Lower lobe of right lung (tissue), 2 donors: Measurements from ENCODE around the gene POLR1A. TPM values are rescaled to one million over a fixed set of nuclear protein-coding genes. Genes with fewer than 3 reads are reported as not detected.
A peak's percentile ranks its signal among the peaks of the same experiment; 100 is the strongest.

Experiments
- ATAC-seq, 2 donors: fragments of 200-7000 bp; cut with Tn5 transposase; one replicate each; pipeline ENCODE4 v1.9.1; 2020 to 2022; ENCODE audit warnings: mild to moderate bottlenecking in 2 of 2, moderate library complexity in 2 of 2
- DNase-seq: peaks from one replicate; pipeline ENCODE4 v3.0.0-alpha.2; 2020
- H3K27ac ChIP-seq: fragments of 200-600 bp; one replicate; pipeline ENCODE4 v1.8.0; 2022
- H3K27me3 ChIP-seq: fragments of 200-600 bp; one replicate; pipeline ENCODE4 v1.8.0; 2022; ENCODE audit warnings: low read depth
- H3K36me3 ChIP-seq: fragments of 200-600 bp; one replicate; pipeline ENCODE4 v1.8.0; 2022; ENCODE audit warnings: mild to moderate bottlenecking
- H3K4me1 ChIP-seq: fragments of 200-600 bp; one replicate; pipeline ENCODE4 v1.8.0; 2022
- H3K4me3 ChIP-seq: fragments of 200-600 bp; one replicate; pipeline ENCODE4 v1.8.0; 2022; ENCODE audit warnings: mild to moderate bottlenecking
- H3K9me3 ChIP-seq: fragments of 200-600 bp; one replicate; pipeline ENCODE4 v1.8.0; 2022
- intact Hi-C: fragments of 100-400 bp; cut with DNase I; formaldehyde crosslinking; loops from one replicate; pipeline ENCODE4 v1.11.0; 2022
- total RNA-seq: library from RNA; stranded (reverse); fragmentation: NEBNext Ultra II Directional; extraction: Animal tissue kit (Norgen Biotek cat#: 25700); gene quantifications from one replicate; pipeline ENCODE4 v1.2.1, GENCODE V29; 2021
- TF ChIP-seq, protein P1 (sequence below): fragments of 200-600 bp; IDR thresholded peaks from one replicate; pipeline ENCODE4 v1.8.0; 2022; ENCODE audit warnings: antibody characterized with exemption, mild to moderate bottlenecking
- donor health status: DM: no; HTN: yes; CAD: no; lungs with severe emphysema.

POLR1A gene
- total RNA-seq, 1 donor from 2014 or later, result 22.2 TPM

DNA sequence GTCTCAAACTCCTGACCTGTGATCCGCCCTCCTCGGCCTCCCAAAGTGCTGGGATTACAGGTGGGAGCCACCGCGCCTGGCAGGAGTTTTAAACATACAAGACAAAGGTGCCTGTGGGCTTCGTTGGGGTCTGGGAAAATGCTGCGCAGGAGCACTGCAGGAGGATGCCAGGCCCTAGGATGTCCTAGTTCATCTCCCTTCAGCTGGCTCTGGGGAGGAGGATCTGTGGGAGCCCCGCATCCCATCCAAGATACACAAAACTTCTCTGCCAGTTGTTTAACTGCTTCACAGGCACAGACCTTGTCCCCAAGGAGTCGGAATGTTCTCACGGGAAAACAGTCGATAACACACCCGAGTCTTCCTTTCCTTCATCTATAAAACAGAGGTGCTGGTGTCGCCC, 89.1 kb downstream of the POLR1A start:
- intact Hi-C loops, result no loop called here
- DNase-seq (no peak), ATAC-seq (no peak)
- Histone ChIP-seq H3K27me3 (no peaks in the 10 kb centered on the region), H3K27ac (peak overlapping the region; percentile 53), H3K4me1 (peaks cover 31% of the 10 kb centered on the region), H3K4me3 (no peak overlapping the region), H3K36me3 (no peaks in the 10 kb centered on the region), H3K9me3 (peaks cover 11% of the 10 kb centered on the region)
- TF ChIP-seq, protein P1, sequence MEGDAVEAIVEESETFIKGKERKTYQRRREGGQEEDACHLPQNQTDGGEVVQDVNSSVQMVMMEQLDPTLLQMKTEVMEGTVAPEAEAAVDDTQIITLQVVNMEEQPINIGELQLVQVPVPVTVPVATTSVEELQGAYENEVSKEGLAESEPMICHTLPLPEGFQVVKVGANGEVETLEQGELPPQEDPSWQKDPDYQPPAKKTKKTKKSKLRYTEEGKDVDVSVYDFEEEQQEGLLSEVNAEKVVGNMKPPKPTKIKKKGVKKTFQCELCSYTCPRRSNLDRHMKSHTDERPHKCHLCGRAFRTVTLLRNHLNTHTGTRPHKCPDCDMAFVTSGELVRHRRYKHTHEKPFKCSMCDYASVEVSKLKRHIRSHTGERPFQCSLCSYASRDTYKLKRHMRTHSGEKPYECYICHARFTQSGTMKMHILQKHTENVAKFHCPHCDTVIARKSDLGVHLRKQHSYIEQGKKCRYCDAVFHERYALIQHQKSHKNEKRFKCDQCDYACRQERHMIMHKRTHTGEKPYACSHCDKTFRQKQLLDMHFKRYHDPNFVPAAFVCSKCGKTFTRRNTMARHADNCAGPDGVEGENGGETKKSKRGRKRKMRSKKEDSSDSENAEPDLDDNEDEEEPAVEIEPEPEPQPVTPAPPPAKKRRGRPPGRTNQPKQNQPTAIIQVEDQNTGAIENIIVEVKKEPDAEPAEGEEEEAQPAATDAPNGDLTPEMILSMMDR, result no peak

DNA sequence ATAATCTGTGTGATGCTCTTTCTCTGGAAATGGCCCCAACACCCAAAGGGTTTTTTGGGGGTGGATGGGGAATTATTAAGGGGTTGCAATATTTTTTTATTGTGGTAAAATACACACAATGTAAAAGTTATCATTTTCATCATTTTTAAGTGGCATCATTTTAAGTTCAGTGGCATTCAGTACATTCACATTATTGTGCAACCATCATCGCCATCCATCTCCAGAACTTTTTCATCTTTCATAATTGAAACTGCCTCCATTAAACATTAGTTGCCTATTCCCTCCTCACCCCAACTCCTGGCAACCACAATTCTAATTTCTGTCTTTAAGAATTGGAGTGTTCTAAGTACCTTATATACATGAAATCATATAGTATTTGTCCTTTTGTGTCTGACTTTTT, 90.0 kb downstream of the POLR1A start:
- no peak overlapping the region for H3K27ac ChIP-seq
- TF ChIP-seq, protein P1, result no peak
- intact Hi-C loops, result no loop called here
- ATAC-seq, result no peak
- H3K4me1 ChIP-seq, result peaks cover 23% of the 10 kb centered on the region
- peaks cover 11% of the 10 kb centered on the region for H3K9me3 ChIP-seq
- H3K36me3 ChIP-seq, result no peaks in the 10 kb centered on the region
- no peak overlapping the region for H3K4me3 ChIP-seq
- H3K27me3 ChIP-seq, result no peaks in the 10 kb centered on the region
- no peak for DNase-seq

- peaks cover 11% of the 10 kb centered on the region for H3K9me3 ChIP-seq
- peaks cover 20% of the 10 kb centered on the region for H3K4me1 ChIP-seq
- TF ChIP-seq, protein P1, result no peak
- no peak overlapping the region for H3K27ac ChIP-seq
- H3K36me3 ChIP-seq, result no peaks in the 10 kb centered on the region
- ATAC-seq (no peak), DNase-seq (no peak)
- no peak overlapping the region for H3K4me3 ChIP-seq
- intact Hi-C loops, result no loop called here
- H3K27me3 ChIP-seq, result no peaks in the 10 kb centered on the region
Observed at GRCh38 chr2:86015006-86015405, 90.7 kb downstream of the POLR1A start.

DNA sequence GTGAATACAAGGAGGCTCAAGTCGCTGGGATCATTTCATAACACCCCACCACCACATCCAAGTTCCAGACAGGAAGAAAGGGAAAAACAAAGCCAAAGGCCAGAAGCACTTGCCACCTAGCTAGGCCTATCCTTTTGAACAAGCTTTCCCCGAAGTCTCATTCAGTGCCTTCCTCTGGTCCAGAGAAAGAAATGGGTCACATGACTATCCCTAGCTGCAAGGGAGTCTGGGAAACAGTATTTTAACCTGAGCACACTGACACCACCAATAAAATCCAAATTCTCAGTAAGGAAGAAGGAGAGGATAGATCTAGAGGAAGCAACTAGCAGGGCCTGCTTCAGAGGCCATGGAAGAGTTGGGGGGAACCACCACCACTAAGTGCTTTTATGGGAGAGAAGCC, 91.2 kb downstream of the POLR1A start:
- ATAC-seq (no peak), DNase-seq (no peak)
- no peaks in the 10 kb centered on the region for H3K36me3 ChIP-seq
- H3K4me1 ChIP-seq, result peaks cover 20% of the 10 kb centered on the region
- TF ChIP-seq, protein P1, result no peak
- no peaks in the 10 kb centered on the region for H3K27me3 ChIP-seq
- no peak overlapping the region for H3K4me3 ChIP-seq
- peaks cover 11% of the 10 kb centered on the region for H3K9me3 ChIP-seq
- intact Hi-C loops, result no loop called here
- no peak overlapping the region for H3K27ac ChIP-seq

GRCh38 chr2:86012007-86012712, 93.5 kb downstream of the POLR1A start:
- intact Hi-C loops, result no loop called here

More at GRCh38 chr2:86012007-86012712, 93.5 kb downstream of the POLR1A start:
- H3K4me1 ChIP-seq, result peaks cover 10% of the 10 kb centered on the region
- TF ChIP-seq, protein P1, result no peak
- peaks cover 11% of the 10 kb centered on the region for H3K9me3 ChIP-seq
- ATAC-seq (peak; percentile 5 to 16), DNase-seq (no peak)
- no peak overlapping the region for H3K4me3 ChIP-seq
- H3K36me3 ChIP-seq, result no peaks in the 10 kb centered on the region
- H3K27me3 ChIP-seq, result no peaks in the 10 kb centered on the region
- H3K27ac ChIP-seq, result no peak overlapping the region
